ENCODE results near the gene MIEF1.

Gene MIEF1

GRCh38 chr22:39526736-39527171 lies 24.7 kb downstream of the MIEF1 start (continued):
- no peak for TF ChIP-seq TSHZ1 (tag by site-specific recombination; IDR thresholded peaks at IDR 0.05; ENCODE audit: borderline replicate concordance)
- TF ChIP-seq HOXD13 (CRISPR knock-in tag; IDR thresholded peaks at IDR 0.05; ENCODE audit: borderline replicate concordance), result 0 out of 2 replicates have a peak, but pooled peaks have one; percentile 26
- TF ChIP-seq SCRT1 (tag by site-specific recombination; IDR thresholded peaks at IDR 0.05; ENCODE audit: borderline replicate concordance), result 0 out of 2 replicates have a peak, but pooled peaks have one; percentile 8
- TF ChIP-seq ZNF19 (tag by site-specific recombination; IDR thresholded peaks at IDR 0.05; ENCODE audit: low read depth), result no peak
- no peak for TF ChIP-seq ZNF26 (tag by site-specific recombination; IDR thresholded peaks at IDR 0.05)
- TF ChIP-seq ZNF76 (tag by site-specific recombination; IDR thresholded peaks at IDR 0.05; ENCODE audit: borderline replicate concordance, low read depth), result no peak
- peak; percentile 40; the same call in 1 of the 2 replicates for TF ChIP-seq IKZF3 (tag by site-specific recombination; IDR thresholded peaks at IDR 0.05)
- TF ChIP-seq, protein P1, sequence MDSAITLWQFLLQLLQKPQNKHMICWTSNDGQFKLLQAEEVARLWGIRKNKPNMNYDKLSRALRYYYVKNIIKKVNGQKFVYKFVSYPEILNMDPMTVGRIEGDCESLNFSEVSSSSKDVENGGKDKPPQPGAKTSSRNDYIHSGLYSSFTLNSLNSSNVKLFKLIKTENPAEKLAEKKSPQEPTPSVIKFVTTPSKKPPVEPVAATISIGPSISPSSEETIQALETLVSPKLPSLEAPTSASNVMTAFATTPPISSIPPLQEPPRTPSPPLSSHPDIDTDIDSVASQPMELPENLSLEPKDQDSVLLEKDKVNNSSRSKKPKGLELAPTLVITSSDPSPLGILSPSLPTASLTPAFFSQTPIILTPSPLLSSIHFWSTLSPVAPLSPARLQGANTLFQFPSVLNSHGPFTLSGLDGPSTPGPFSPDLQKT (IDR thresholded peaks at IDR 0.05; ENCODE audit: borderline replicate concordance, low read depth, low read length), result no peak

DNA sequence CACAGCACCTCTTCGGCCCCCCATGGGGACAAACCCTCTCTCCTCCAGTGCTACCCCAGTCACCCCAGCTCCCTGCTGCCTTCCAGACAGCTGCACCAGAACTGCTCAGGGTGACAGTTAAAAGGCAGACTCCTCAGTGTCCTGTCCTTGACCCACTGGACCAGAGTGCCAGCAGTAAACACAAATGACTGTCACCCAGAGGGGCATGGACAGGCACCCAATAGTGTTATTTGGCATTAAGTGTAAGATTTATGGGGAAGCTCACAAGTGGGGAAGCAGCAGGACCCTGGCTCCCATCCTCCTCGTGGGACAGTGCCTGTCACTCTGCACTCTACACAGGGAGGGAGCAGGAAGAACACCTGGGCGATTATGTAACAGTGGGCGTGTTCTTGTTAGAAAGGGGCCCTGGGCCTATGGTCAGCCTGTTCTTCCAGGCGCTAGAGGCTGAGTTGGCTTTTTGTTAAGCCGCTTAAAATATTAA lies 25.4 kb downstream of the MIEF1 start:
- H3K27ac ChIP-seq (ENCODE audit: extremely low read depth, low read depth, low read length), result no peak overlapping the region
- no peaks in the 10 kb centered on the region for H3K9me3 ChIP-seq (ENCODE audit: control insufficient read depth, insufficient read depth, low read depth, low read length)
- H3K4me1 ChIP-seq (ENCODE audit: control insufficient read depth, insufficient read depth, low read length), result peaks cover 14% of the 10 kb centered on the region
- POLR2A ChIA-PET, result interaction anchor here (0.6 to 6.1 kb wide), 5 partner anchors 10 to 210 kb away, joined by 3 to 85 read pairs (median 4); partner anchors contain the start of genes MIEF1 and RPL3
- H3K36me3 ChIP-seq (ENCODE audit: control insufficient read depth in 2 of 2, insufficient read depth in 1 of 2, low read length in 2 of 2), result peaks cover 11 to 77% of the 10 kb centered on the region in 2 experiments; a peak in 2 of 3 replicates
- H3K4me3 ChIP-seq (ENCODE audit: low read depth, low read length), result no peak overlapping the region
- CTCF ChIA-PET, result interaction anchor here (1.0 to 13.7 kb wide), 5 partner anchors 12 to 513 kb away, joined by 3 to 380 read pairs (median 19); partner anchors contain the start of gene APOBEC3C
- TF ChIP-seq ZSCAN16 (tag by site-specific recombination; IDR thresholded peaks at IDR 0.05) (no peak), ZNF830 (tag by site-specific recombination; IDR thresholded peaks at IDR 0.05; ENCODE audit: low read depth) (no peak), ZNF624 (tag by site-specific recombination; IDR thresholded peaks at IDR 0.05) (no peak), ZNF391 (tag by site-specific recombination; IDR thresholded peaks at IDR 0.05; ENCODE audit: borderline replicate concordance, low read depth) (no peak), TSHZ1 (tag by site-specific recombination; IDR thresholded peaks at IDR 0.05; ENCODE audit: borderline replicate concordance) (no peak), SP3 (tag by site-specific recombination; IDR thresholded peaks at IDR 0.05) (no peak), REPIN1 (tag by site-specific recombination; IDR thresholded peaks at IDR 0.05; ENCODE audit: low read depth) (no peak), ZFP3 (tag by site-specific recombination; IDR thresholded peaks at IDR 0.05; ENCODE audit: low read depth) (no peak), KLF10 (tag by site-specific recombination; IDR thresholded peaks at IDR 0.05) (peak; percentile 69; the same call in 1 of the 2 replicates), ZNF175 (tag by site-specific recombination; IDR thresholded peaks at IDR 0.05) (no peak), ZNF37A (tag by site-specific recombination; IDR thresholded peaks at IDR 0.05) (no peak), ZNF169 (tag by site-specific recombination; IDR thresholded peaks at IDR 0.05) (no peak), ZNF302 (tag by site-specific recombination; IDR thresholded peaks at IDR 0.05; ENCODE audit: low read depth) (no peak), ZNF223 (tag by site-specific recombination; IDR thresholded peaks at IDR 0.05) (no peak)
- TF ChIP-seq, protein P2, sequence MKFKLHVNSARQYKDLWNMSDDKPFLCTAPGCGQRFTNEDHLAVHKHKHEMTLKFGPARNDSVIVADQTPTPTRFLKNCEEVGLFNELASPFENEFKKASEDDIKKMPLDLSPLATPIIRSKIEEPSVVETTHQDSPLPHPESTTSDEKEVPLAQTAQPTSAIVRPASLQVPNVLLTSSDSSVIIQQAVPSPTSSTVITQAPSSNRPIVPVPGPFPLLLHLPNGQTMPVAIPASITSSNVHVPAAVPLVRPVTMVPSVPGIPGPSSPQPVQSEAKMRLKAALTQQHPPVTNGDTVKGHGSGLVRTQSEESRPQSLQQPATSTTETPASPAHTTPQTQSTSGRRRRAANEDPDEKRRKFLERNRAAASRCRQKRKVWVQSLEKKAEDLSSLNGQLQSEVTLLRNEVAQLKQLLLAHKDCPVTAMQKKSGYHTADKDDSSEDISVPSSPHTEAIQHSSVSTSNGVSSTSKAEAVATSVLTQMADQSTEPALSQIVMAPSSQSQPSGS (tag by site-specific recombination; IDR thresholded peaks at IDR 0.05; ENCODE audit: low read depth), result no peak
- TF ChIP-seq, protein P3, sequence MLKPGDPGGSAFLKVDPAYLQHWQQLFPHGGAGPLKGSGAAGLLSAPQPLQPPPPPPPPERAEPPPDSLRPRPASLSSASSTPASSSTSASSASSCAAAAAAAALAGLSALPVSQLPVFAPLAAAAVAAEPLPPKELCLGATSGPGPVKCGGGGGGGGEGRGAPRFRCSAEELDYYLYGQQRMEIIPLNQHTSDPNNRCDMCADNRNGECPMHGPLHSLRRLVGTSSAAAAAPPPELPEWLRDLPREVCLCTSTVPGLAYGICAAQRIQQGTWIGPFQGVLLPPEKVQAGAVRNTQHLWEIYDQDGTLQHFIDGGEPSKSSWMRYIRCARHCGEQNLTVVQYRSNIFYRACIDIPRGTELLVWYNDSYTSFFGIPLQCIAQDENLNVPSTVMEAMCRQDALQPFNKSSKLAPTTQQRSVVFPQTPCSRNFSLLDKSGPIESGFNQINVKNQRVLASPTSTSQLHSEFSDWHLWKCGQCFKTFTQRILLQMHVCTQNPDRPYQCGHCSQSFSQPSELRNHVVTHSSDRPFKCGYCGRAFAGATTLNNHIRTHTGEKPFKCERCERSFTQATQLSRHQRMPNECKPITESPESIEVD (tag by site-specific recombination; IDR thresholded peaks at IDR 0.05), result no peak

Data from HEK293 (cell line).